CD4-positive, CD25-positive, alpha-beta regulatory T cell (primary cell): ENCODE results near the gene MYL10. TPM values are rescaled to one million over a fixed set of nuclear protein-coding genes. Genes with fewer than 3 reads are reported as not detected.

Experiments
- ATAC-seq, 2 donors: fragments of 150-1000 bp; cut with Tn5 transposase; one replicate each; pipeline ENCODE4 v1.10.0; 2021; ENCODE audit warnings: low read depth in 2 of 2, moderate number of reproducible peaks in 2 of 2, moderate library complexity in 1 of 2
- DNase-seq, 3 donors: peaks; one replicate each; pipeline versions ENCODE4 v3.0.0 to v3.0.0-alpha.2; 2012 to 2022; ENCODE audit warnings: mixed read lengths in 1 of 3
- H3K27ac ChIP-seq: one replicate; pipeline ENCODE4 v1.7.0; 2013; ENCODE audit warnings: mild to moderate bottlenecking, low read length; ENCODE audit not compliant: insufficient read depth, poor library complexity, severe bottlenecking
- H3K27me3 ChIP-seq: one replicate; pipeline ENCODE4 v1.7.0; 2013; ENCODE audit warnings: low read length; ENCODE audit not compliant: control insufficient read depth, insufficient read depth
- H3K36me3 ChIP-seq: one replicate; pipeline ENCODE4 v1.7.0; 2013; ENCODE audit warnings: mild to moderate bottlenecking, low read length, moderate library complexity; ENCODE audit not compliant: control insufficient read depth, insufficient read depth
- H3K4me1 ChIP-seq: 2 replicates; pipeline ENCODE4 v1.7.0; 2013; ENCODE audit warnings: mild to moderate bottlenecking, low read length; ENCODE audit not compliant: insufficient read depth, control insufficient read depth, poor library complexity, severe bottlenecking
- H3K4me3 ChIP-seq: one replicate; pipeline ENCODE4 v1.7.0; 2013; ENCODE audit warnings: low read depth, mild to moderate bottlenecking, low read length, moderate library complexity
- H3K9me3 ChIP-seq, 2 experiments: 1 replicate in 1 of 2; 2 replicates in 1 of 2; pipeline ENCODE4 v1.7.0; 2013; ENCODE audit warnings: low read length in 2 of 2, mild to moderate bottlenecking in 1 of 2, moderate library complexity in 1 of 2; ENCODE audit not compliant: control insufficient read depth in 2 of 2
- H3K27ac Mint-ChIP-seq, 3 donors: one replicate each; pipeline ENCODE4 v1.8.0; 2020 to 2022; ENCODE audit warnings: mild to moderate bottlenecking in 3 of 3, mixed read lengths in 3 of 3, moderate library complexity in 2 of 3
- H3K27me3 Mint-ChIP-seq: one replicate; pipeline ENCODE4 v1.8.0; 2022; ENCODE audit warnings: mild to moderate bottlenecking, mixed read lengths
- H3K36me3 Mint-ChIP-seq: one replicate; pipeline ENCODE4 v1.8.0; 2020; ENCODE audit warnings: mixed read lengths
- H3K4me1 Mint-ChIP-seq, 4 donors: one replicate each; pipeline ENCODE4 v1.8.0; 2020 to 2022; ENCODE audit warnings: mixed read lengths in 4 of 4, mild to moderate bottlenecking in 1 of 4
- H3K4me3 Mint-ChIP-seq, 4 donors: one replicate each; pipeline ENCODE4 v1.8.0; 2020 to 2022; ENCODE audit warnings: mild to moderate bottlenecking in 4 of 4, mixed read lengths in 4 of 4, moderate library complexity in 3 of 4
- H3K9me3 Mint-ChIP-seq, 7 donors: one replicate each; pipeline ENCODE4 v1.8.0; 2020 to 2022; ENCODE audit warnings: mixed read lengths in 7 of 7, mild to moderate bottlenecking in 3 of 7, moderate library complexity in 2 of 7
- polyA plus RNA-seq, 4 donors: library from polyadenylated mRNA; unstranded; fragments of 300-500 nt; fragmentation: Illumina TruSeq; gene quantifications; one replicate each; pipeline ENCODE4 v1.2.3, GENCODE V29; 2021
- total RNA-seq: library from RNA; stranded (reverse); gene quantifications from one replicate; pipeline ENCODE4 v1.2.3, GENCODE V29; 2022

Gene MYL10
- total and polyA plus RNA-seq, 5 donors from 2014 or later: not detected

- Mint-ChIP-seq H3K27me3 (no peaks in the 10 kb centered on the region), H3K36me3 (no peaks in the 10 kb centered on the region), H3K27ac (no peak overlapping the region), H3K4me3 (no peak overlapping the region), H3K9me3 (no peaks in the 10 kb centered on the region), H3K4me1 (no peaks in the 10 kb centered on the region)
- no peak overlapping the region for H3K4me3 ChIP-seq
- no peak overlapping the region for H3K27ac ChIP-seq
- H3K27me3 ChIP-seq: no peaks in the 10 kb centered on the region
- no peak for DNase-seq
- no peaks in the 10 kb centered on the region for H3K36me3 ChIP-seq
- H3K9me3 ChIP-seq: no peaks in the 10 kb centered on the region
- no peak for ATAC-seq
- H3K4me1 ChIP-seq: no peaks in the 10 kb centered on the region
Measured at GRCh38 chr7:101632641-101633040, 3.5 kb upstream of the MYL10 start.

DNA sequence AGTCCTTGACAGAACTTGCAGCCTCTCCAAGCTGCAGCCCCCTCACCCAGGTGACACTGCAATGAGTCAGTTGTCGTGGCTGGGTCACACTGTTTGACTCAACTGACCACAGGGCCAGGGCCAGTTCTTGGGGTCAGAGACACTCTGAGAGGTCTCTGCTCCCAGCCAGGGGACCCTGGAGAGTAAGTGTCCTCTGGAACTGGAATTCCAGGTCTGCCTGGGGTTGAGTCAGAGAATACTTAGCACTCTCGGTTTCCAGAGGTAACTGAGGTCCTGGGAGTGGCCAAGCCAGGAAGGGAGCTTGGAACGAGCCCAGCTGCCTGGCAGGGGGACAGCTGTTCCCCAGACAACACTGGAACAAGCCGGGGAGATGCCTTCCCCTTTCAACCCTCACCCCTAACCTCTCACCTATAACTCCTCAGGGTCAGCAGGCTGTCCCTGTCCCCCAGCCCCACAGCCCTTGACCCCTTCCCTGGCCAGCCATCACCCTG is 2.2 kb upstream of the MYL10 start:
- H3K9me3 ChIP-seq: no peaks in the 10 kb centered on the region
- Mint-ChIP-seq H3K36me3 (no peaks in the 10 kb centered on the region), H3K27me3 (no peaks in the 10 kb centered on the region), H3K27ac (no peak overlapping the region), H3K4me3 (no peak overlapping the region), H3K4me1 (no peaks in the 10 kb centered on the region), H3K9me3 (no peaks in the 10 kb centered on the region)
- no peaks in the 10 kb centered on the region for H3K4me1 ChIP-seq
- H3K36me3 ChIP-seq: no peaks in the 10 kb centered on the region
- H3K4me3 ChIP-seq: no peak overlapping the region
- DNase-seq (no peak), ATAC-seq (no peak)
- no peaks in the 10 kb centered on the region for H3K27me3 ChIP-seq
- no peak overlapping the region for H3K27ac ChIP-seq

GRCh38 chr7:101630591-101630990 is 1.5 kb upstream of the MYL10 start:
- H3K9me3 ChIP-seq: no peaks in the 10 kb centered on the region
- H3K4me1 ChIP-seq: no peaks in the 10 kb centered on the region
- H3K27me3 Mint-ChIP-seq: no peaks in the 10 kb centered on the region
- no peak overlapping the region for H3K27ac ChIP-seq
- ATAC-seq (no peak), DNase-seq (no peak)
- no peaks in the 10 kb centered on the region for H3K36me3 ChIP-seq
- no peak overlapping the region for H3K4me3 ChIP-seq
- H3K4me3 Mint-ChIP-seq: no peak overlapping the region
- H3K27me3 ChIP-seq: no peaks in the 10 kb centered on the region
- no peaks in the 10 kb centered on the region for H3K36me3 Mint-ChIP-seq
- no peaks in the 10 kb centered on the region for H3K9me3 Mint-ChIP-seq
- no peak overlapping the region for H3K27ac Mint-ChIP-seq
- H3K4me1 Mint-ChIP-seq: no peaks in the 10 kb centered on the region

DNA sequence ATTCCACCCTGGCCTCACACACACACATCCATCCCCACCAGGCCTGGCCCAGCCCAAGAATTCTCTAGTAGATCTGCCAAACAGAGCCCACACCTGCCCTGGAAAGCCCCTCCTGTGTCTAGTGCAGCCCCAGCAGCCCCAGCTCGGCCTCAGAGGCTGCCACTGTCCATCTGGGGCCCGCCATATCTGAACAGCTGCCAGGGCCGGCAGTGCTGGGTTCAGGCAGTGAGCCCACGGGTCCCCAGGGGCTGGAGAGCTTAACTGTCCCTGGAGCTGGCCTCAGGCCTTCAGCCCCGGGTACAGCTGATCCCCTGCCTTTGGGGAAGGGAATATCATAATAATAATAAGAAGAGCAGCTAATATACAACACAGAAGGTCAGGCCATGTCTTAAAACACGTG is 574 bp downstream of the MYL10 start:
- DNase-seq (no peak), ATAC-seq (no peak)
- no peaks in the 10 kb centered on the region for H3K27me3 ChIP-seq
- no peak overlapping the region for H3K4me3 ChIP-seq
- H3K9me3 ChIP-seq: no peaks in the 10 kb centered on the region
- H3K9me3 Mint-ChIP-seq: no peaks in the 10 kb centered on the region
- H3K36me3 ChIP-seq: no peaks in the 10 kb centered on the region
- no peak overlapping the region for H3K27ac ChIP-seq
- H3K36me3 Mint-ChIP-seq: no peaks in the 10 kb centered on the region
- no peak overlapping the region for H3K27ac Mint-ChIP-seq
- no peaks in the 10 kb centered on the region for H3K4me1 Mint-ChIP-seq
- no peaks in the 10 kb centered on the region for H3K27me3 Mint-ChIP-seq
- H3K4me1 ChIP-seq: no peaks in the 10 kb centered on the region
- no peak overlapping the region for H3K4me3 Mint-ChIP-seq

GRCh38 chr7:101626758-101627157 is 2.3 kb downstream of the MYL10 start:
- Mint-ChIP-seq H3K36me3 (no peaks in the 10 kb centered on the region), H3K9me3 (no peaks in the 10 kb centered on the region), H3K27me3 (no peaks in the 10 kb centered on the region), H3K27ac (no peak overlapping the region), H3K4me3 (no peak overlapping the region), H3K4me1 (no peaks in the 10 kb centered on the region)
- H3K36me3 ChIP-seq: no peaks in the 10 kb centered on the region
- H3K4me1 ChIP-seq: no peaks in the 10 kb centered on the region
- H3K27me3 ChIP-seq: no peaks in the 10 kb centered on the region
- H3K27ac ChIP-seq: no peak overlapping the region
- no peak for ATAC-seq
- DNase-seq: no peak
- no peak overlapping the region for H3K4me3 ChIP-seq
- no peaks in the 10 kb centered on the region for H3K9me3 ChIP-seq

DNA sequence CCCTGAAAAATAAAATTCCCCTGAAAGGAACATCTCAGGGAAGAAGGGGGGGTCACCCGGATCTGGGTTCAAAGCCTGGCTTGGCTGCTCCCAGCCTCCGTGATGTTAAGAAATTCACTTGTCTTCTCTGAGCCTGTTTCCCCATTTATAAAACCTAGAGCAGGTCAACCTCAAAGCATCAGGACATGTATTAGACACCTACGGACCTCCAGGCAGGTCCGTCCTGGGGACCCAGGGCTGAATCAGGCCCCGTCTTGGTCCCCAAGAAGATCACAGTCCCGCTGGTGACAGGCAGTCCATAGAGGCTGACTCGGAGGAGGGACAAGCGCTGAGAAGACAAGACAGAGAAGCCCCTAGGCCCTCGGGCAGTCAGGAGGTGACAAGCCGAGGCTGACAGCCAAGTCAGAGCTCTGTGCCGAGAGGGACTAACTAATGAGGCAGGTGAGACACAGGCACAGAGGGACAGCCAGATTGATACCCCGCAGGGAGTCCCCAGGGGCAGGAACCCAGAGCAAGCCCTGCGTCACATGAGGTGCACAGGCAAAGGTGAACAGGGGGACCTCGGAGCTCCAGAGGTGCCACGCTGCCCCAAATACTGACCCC is 2.9 kb downstream of the MYL10 start:
- no peak for DNase-seq

DNA sequence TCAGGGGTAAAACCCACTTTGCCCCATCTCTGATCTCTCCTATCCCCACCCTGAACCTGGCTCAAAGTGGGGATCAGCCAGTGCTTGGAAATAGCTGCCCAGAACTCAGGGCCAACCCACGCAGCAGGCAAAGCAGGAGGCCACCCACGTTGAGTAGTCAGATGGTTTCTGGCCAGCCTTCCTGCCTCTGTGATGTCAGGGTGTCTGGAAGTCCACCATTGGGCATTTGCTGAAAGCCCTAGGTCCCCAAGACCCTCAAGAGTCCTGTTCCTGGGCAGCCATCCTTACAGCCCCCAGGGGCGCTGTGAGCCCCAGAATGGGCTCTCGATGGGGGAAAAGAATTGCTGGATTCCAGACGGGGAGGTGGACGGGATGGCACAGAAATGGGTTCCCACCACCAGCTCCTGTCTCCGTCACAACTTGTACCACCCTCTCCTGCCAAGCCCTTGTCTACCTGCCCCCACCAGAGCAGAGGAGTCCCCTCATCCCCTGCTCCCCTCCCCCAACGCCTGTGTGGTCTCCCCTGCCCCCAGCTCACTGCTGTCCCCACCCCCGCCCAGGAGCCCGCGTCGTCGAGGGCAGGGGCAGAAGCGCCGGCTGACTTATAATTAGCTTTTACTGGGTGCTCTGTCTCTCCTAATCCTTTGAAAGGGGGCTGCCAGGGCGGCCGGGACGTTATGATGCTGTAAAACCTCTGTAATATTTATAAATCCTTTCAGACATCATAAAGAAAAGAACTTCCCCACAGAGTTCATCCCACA is 3.9 kb downstream of the MYL10 start:
- no peak overlapping the region for H3K27ac ChIP-seq
- H3K4me3 ChIP-seq: no peak overlapping the region
- Mint-ChIP-seq H3K4me1 (no peaks in the 10 kb centered on the region), H3K36me3 (no peaks in the 10 kb centered on the region), H3K27me3 (no peaks in the 10 kb centered on the region), H3K4me3 (no peak overlapping the region), H3K27ac (no peak overlapping the region), H3K9me3 (no peaks in the 10 kb centered on the region)
- no peaks in the 10 kb centered on the region for H3K9me3 ChIP-seq
- no peaks in the 10 kb centered on the region for H3K36me3 ChIP-seq
- no peaks in the 10 kb centered on the region for H3K27me3 ChIP-seq
- H3K4me1 ChIP-seq: no peaks in the 10 kb centered on the region
- ATAC-seq (no peak), DNase-seq (no peak)

More for the DNA sequence above, 2.9 kb downstream of the MYL10 start:
- H3K9me3 Mint-ChIP-seq: no peaks in the 10 kb centered on the region
- Histone ChIP-seq H3K27ac (no peak overlapping the region), H3K4me3 (no peak overlapping the region), H3K4me1 (no peaks in the 10 kb centered on the region), H3K9me3 (no peaks in the 10 kb centered on the region), H3K27me3 (no peaks in the 10 kb centered on the region), H3K36me3 (no peaks in the 10 kb centered on the region)
- ATAC-seq: no peak
- no peaks in the 10 kb centered on the region for H3K36me3 Mint-ChIP-seq
- H3K4me3 Mint-ChIP-seq: no peak overlapping the region
- no peak overlapping the region for H3K27ac Mint-ChIP-seq
- no peaks in the 10 kb centered on the region for H3K27me3 Mint-ChIP-seq
- H3K4me1 Mint-ChIP-seq: no peaks in the 10 kb centered on the region
